Choroid plexus epithelial cell (primary cell): Measurements from ENCODE around the gene INO80D.
A peak's percentile ranks its signal among the peaks of the same experiment; 100 is the strongest.

ENCODE experiments used
- DNase-seq: peaks from one replicate; pipeline ENCODE4 v3.0.0-alpha.2; 2010; ENCODE audit warnings: low read depth
- H3K4me3 ChIP-seq: 2 replicates; pipeline ENCODE4 v1.5.1; 2011; ENCODE audit warnings: low read depth, mild to moderate bottlenecking, control low read depth, low read length, moderate library complexity
- CTCF ChIP-seq: conservative IDR thresholded peaks from 2 replicates; pipeline ENCODE4 v1.5.1; 2011; ENCODE audit warnings: low read depth, mild to moderate bottlenecking, control low read depth, inconsistent platforms, low read length, moderate library complexity

Gene INO80D

DNA sequence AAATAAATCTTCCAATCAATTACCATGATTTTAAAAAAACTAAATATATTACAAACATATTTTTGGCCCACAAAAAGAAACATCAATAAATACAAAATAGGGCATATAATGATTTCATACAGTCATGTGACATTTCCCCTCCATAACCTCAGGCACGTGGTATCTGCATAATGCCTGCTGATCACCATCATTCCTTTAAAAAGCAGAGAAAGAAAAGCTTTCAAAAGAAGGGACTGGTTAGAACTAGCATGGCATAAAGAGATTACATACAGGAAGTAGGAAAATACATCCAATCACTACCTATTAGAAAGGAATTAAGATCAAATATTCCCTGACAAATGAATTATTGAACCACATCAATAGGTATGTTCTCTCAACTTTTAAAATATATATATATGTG lies 83.5 kb downstream of the INO80D start:
- no peak overlapping the region for H3K4me3 ChIP-seq
- no peak for TF ChIP-seq CTCF
- DNase-seq: no peak

GRCh38 chr2:206001912-206002311 lies 84.1 kb downstream of the INO80D start:
- DNase-seq: peak; percentile 32
- TF ChIP-seq CTCF: no peak
- no peak overlapping the region for H3K4me3 ChIP-seq

DNA sequence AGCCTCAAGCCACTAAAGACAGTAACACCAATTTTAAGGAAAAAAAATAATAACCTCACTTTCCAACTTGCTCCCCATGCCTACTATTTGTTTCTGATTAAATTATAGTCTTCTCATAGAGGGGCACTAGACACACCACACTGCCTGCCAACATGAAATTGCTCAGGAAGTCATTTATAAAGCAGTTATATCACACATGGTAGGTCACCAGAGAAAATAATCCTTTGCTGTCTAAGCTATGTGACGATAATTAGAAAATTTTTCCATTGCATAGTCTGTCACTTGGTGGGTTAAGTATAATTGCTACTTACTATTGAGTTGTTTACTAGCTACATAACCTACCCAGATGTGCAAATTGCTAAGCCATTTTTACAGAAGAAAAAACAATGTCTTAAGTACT lies 85.2 kb downstream of the INO80D start:
- DNase-seq: no peak
- H3K4me3 ChIP-seq: no peak overlapping the region
- TF ChIP-seq CTCF: no peak

GRCh38 chr2:205998583-205998982 lies 87.4 kb downstream of the INO80D start:
- no peak overlapping the region for H3K4me3 ChIP-seq
- TF ChIP-seq CTCF: no peak
- peak; percentile 21 for DNase-seq

- no peak overlapping the region for H3K4me3 ChIP-seq
- no peak for TF ChIP-seq CTCF
- DNase-seq: peak; percentile 20
Measured at GRCh38 chr2:205996161-205996560, 89.8 kb downstream of the INO80D start.

DNA sequence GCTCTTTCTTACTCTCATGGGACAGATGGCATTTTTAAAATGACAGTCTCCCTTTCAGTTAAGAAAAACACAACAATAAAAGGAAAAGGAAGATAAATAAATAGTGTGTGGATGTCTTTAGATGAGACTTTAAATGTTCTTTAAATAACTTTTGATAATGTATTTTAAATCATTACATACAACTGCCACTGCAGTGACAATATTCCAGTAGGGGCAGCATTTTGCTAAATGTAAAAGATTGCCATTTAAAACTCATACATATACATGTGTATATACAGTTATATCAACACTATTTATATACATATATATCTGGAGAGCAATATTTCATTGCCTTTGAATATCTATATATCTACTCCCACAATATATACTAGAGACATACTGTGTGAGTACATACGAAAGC lies 90.7 kb downstream of the INO80D start:
- no peak overlapping the region for H3K4me3 ChIP-seq
- DNase-seq: no peak
- TF ChIP-seq CTCF: peak; percentile 33

DNA sequence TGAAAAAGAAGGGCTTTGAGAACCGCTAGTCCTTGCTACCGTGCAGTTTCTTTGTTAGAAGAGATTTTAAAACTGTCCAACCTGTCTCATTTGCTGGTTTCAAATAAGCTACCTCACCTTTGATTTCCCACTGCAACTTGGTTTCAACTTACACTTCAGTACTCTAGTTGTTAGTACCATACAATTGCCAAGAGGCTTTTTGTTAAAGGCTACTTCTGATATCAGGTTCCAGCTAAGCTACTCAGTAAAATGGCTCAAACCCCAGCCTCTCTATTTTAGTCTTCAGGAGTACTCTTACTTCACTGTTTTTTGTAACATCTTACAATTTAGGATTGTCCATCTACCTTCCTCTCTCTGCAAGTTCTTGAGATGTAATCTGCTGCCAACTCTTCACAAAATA lies 91.6 kb downstream of the INO80D start:
- no peak for TF ChIP-seq CTCF
- no peak overlapping the region for H3K4me3 ChIP-seq
- DNase-seq: no peak
